CD14-positive monocyte (primary cell): ENCODE measurements around the gene SRCIN1. TPM values are rescaled to one million over a fixed set of nuclear protein-coding genes. Genes with fewer than 3 reads are reported as not detected.

ENCODE experiments used
- DNase-seq, 3 donors: peaks; one replicate each; pipeline ENCODE4 v3.0.0-alpha.2; 2011 to 2022
- H2AFZ ChIP-seq: 2 replicates; pipeline ENCODE4 v1.6.0; 2012; ENCODE audit warnings: mild to moderate bottlenecking, low read depth, low read length, inconsistent platforms; ENCODE audit not compliant: insufficient read depth, poor library complexity, severe bottlenecking
- H3K27ac ChIP-seq, 2 donors: 1 replicate in 1 of 2; 2 replicates in 1 of 2; pipeline ENCODE4 v1.5.1; 2012 to 2013; ENCODE audit warnings: low read length in 2 of 2, control low read depth in 1 of 2, inconsistent platforms in 1 of 2, low read depth in 1 of 2, mild to moderate bottlenecking in 1 of 2
- H3K27me3 ChIP-seq, 2 donors: one replicate each; pipeline versions ENCODE4 v1.6.0 to v1.6.1; 2011 to 2013; ENCODE audit warnings: low read length in 2 of 2; ENCODE audit not compliant: control insufficient read depth in 2 of 2, insufficient read depth in 2 of 2
- H3K36me3 ChIP-seq, 2 donors: replicated peaks in 1 of 2; 1 replicate in 1 of 2; 2 replicates in 1 of 2; pipeline versions ENCODE4 v1.5.1 to v1.6.1; 2012 to 2013; ENCODE audit warnings: low read length in 2 of 2, control low read depth in 1 of 2, inconsistent platforms in 1 of 2, mild to moderate bottlenecking in 1 of 2; ENCODE audit not compliant: insufficient read depth in 2 of 2, control insufficient read depth in 1 of 2
- H3K4me1 ChIP-seq, 2 donors: 1 replicate in 1 of 2; 2 replicates in 1 of 2; pipeline versions ENCODE4 v1.5.1 to v1.6.1; 2012 to 2013; ENCODE audit warnings: low read length in 2 of 2, control low read depth in 1 of 2, inconsistent platforms in 1 of 2, mild to moderate bottlenecking in 1 of 2, moderate library complexity in 1 of 2; ENCODE audit not compliant: insufficient read depth in 2 of 2, control insufficient read depth in 1 of 2
- H3K4me2 ChIP-seq: replicated peaks from 2 replicates; pipeline ENCODE3; 2012; ENCODE audit warnings: low read length, moderate library complexity, mild to moderate bottlenecking; ENCODE audit not compliant: poor library complexity, severe bottlenecking; ENCODE audit errors: extremely low read depth
- H3K4me3 ChIP-seq, 3 experiments: fragments of 200-600 bp in 1 of 3; sonication (generic) in 1 of 3; replicated peaks in 1 of 3; 1 replicate in 2 of 3; 2 replicates in 1 of 3; pipeline ENCODE4 v1.5.1; 2011 to 2013; ENCODE audit warnings: low read length in 3 of 3, mild to moderate bottlenecking in 3 of 3, control low read depth in 2 of 3, low read depth in 2 of 3, inconsistent platforms in 1 of 3, moderate library complexity in 1 of 3
- H3K79me2 ChIP-seq: 2 replicates; pipeline ENCODE4 v1.6.0; 2012; ENCODE audit warnings: mild to moderate bottlenecking, control low read depth, inconsistent platforms, low read length, moderate library complexity; ENCODE audit not compliant: insufficient read depth
- H3K9ac ChIP-seq: 2 replicates; pipeline ENCODE4 v1.6.0; 2017; ENCODE audit warnings: low read length, mild to moderate bottlenecking; ENCODE audit not compliant: insufficient read depth, poor library complexity, severe bottlenecking
- H3K9me3 ChIP-seq, 2 donors: replicated peaks in 1 of 2; 1 replicate in 1 of 2; 2 replicates in 1 of 2; pipeline versions ENCODE4 v1.5.1 to v1.6.1; 2012 to 2013; ENCODE audit warnings: low read length in 2 of 2, control low read depth in 1 of 2; ENCODE audit not compliant: control insufficient read depth in 1 of 2, insufficient read depth in 1 of 2
- H4K20me1 ChIP-seq: 2 replicates; pipeline ENCODE4 v1.6.0; 2012; ENCODE audit warnings: mild to moderate bottlenecking, low read length, control low read depth, moderate library complexity; ENCODE audit not compliant: insufficient read depth
- H3K27ac Mint-ChIP-seq, 7 donors: one replicate each; pipeline ENCODE4 v1.8.0; 2020; ENCODE audit warnings: mild to moderate bottlenecking in 7 of 7, mixed read lengths in 7 of 7, moderate library complexity in 6 of 7, inconsistent platforms in 2 of 7
- H3K27me3 Mint-ChIP-seq, 3 donors: one replicate each; pipeline ENCODE4 v1.8.0; 2021 to 2022; ENCODE audit warnings: low read depth in 3 of 3, mild to moderate bottlenecking in 3 of 3, mixed read lengths in 3 of 3, moderate library complexity in 3 of 3, inconsistent platforms in 1 of 3
- H3K36me3 Mint-ChIP-seq, 2 donors: one replicate each; pipeline ENCODE4 v1.8.0; 2020; ENCODE audit warnings: mixed read lengths in 2 of 2, inconsistent platforms in 1 of 2, mild to moderate bottlenecking in 1 of 2
- H3K4me1 Mint-ChIP-seq: one replicate; pipeline ENCODE4 v1.8.0; 2020; ENCODE audit warnings: mild to moderate bottlenecking, mixed read lengths
- H3K4me3 Mint-ChIP-seq, 2 donors: one replicate each; pipeline ENCODE4 v1.8.0; 2020; ENCODE audit warnings: mild to moderate bottlenecking in 2 of 2, mixed read lengths in 2 of 2, moderate library complexity in 1 of 2
- H3K9me3 Mint-ChIP-seq, 7 donors: one replicate each; pipeline ENCODE4 v1.8.0; 2020 to 2022; ENCODE audit warnings: mixed read lengths in 7 of 7, mild to moderate bottlenecking in 6 of 7, moderate library complexity in 6 of 7, inconsistent platforms in 2 of 7
- WGBS: methylation state at CpG from one replicate; pipeline ENCODE4 v1.1.5; 2013; ENCODE audit warnings: missing lambda C conversion rate; ENCODE audit not compliant: insufficient coverage; 5-methylcytosine and 5-hydroxymethylcytosine counted together
- intact Hi-C, 2 donors: fragments of 100-400 bp; cut with micrococcal nuclease; formaldehyde crosslinking; loops; one replicate each; pipeline versions ENCODE4 v1.15.0 to v1.15.1; 2023
- polyA plus RNA-seq, 3 donors: library from polyadenylated mRNA; depleted of rRNA in 1 of 3; unstranded in 2 of 3; stranded (reverse) in 1 of 3; fragments of 300-500 nt in 2 of 3; fragments of >200 nt in 1 of 3; fragmentation: Illumina TruSeq in 2 of 3; gene quantifications; 1 replicate in 2 of 3; 2 replicates in 1 of 3; pipeline ENCODE4 v1.2.3, GENCODE V29; 2012 to 2021
- TF ChIP-seq, protein P1 (sequence below): fragments of 200-600 bp; IDR thresholded peaks from one replicate; pipeline ENCODE4 v1.8.0; 2022; ENCODE audit warnings: antibody characterized with exemption, mild to moderate bottlenecking

SRCIN1 gene
- polyA plus RNA-seq, 3 donors, result 0.01 TPM; not detected in 2

DNA sequence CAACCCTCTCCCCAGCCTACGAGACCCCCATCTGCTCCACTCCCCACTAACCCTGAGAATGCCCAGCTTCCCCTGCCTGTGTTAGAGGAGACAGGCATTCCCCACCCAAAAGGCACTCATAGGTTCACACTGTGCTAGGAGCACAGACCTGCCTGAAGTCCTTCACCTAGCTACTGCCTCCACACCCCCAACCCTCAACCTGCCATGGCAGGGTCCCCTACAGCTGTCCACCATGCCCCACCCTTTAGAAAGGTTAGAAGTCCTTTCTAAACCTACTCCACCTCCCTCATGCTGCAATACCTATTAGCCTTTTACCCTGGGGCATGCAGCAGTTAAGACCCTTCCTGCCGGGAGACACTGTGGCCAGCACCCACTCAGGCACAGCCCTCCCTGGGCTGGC, 9.1 kb downstream of the SRCIN1 start:
- Histone ChIP-seq H3K27ac (no peak overlapping the region), H3K36me3 (no peaks in the 10 kb centered on the region), H2AFZ (no peak overlapping the region), H3K9ac (no peak overlapping the region), H3K79me2 (no peaks in the 10 kb centered on the region), H3K4me3 (no peak overlapping the region), H4K20me1 (peaks cover 18% of the 10 kb centered on the region), H3K27me3 (peaks cover 77 to 95% of the 10 kb centered on the region in 2 donors), H3K9me3 (peaks cover 4 to 13% of the 10 kb centered on the region in 2 donors), H3K4me2 (no peak overlapping the region), H3K4me1 (peaks cover 8 to 10% of the 10 kb centered on the region in 2 donors)
- Mint-ChIP-seq H3K27ac (no peak overlapping the region), H3K27me3 (peaks cover 93 to 99% (median 99%) of the 10 kb centered on the region in 3 donors), H3K4me1 (peaks cover 13% of the 10 kb centered on the region), H3K9me3 (peaks cover under 1 to 24% (median 12%) of the 10 kb centered on the region in 7 donors), H3K36me3 (no peaks in the 10 kb centered on the region), H3K4me3 (peak overlapping the region in 1 of 2 donors; percentile 75)
- WGBS, result 71% methylated on average over 2 of the region's 2 CpGs
- TF ChIP-seq, protein P1, sequence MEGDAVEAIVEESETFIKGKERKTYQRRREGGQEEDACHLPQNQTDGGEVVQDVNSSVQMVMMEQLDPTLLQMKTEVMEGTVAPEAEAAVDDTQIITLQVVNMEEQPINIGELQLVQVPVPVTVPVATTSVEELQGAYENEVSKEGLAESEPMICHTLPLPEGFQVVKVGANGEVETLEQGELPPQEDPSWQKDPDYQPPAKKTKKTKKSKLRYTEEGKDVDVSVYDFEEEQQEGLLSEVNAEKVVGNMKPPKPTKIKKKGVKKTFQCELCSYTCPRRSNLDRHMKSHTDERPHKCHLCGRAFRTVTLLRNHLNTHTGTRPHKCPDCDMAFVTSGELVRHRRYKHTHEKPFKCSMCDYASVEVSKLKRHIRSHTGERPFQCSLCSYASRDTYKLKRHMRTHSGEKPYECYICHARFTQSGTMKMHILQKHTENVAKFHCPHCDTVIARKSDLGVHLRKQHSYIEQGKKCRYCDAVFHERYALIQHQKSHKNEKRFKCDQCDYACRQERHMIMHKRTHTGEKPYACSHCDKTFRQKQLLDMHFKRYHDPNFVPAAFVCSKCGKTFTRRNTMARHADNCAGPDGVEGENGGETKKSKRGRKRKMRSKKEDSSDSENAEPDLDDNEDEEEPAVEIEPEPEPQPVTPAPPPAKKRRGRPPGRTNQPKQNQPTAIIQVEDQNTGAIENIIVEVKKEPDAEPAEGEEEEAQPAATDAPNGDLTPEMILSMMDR, result no peak
- DNase-seq, result no peak
- intact Hi-C loops, result no loop called here

DNA sequence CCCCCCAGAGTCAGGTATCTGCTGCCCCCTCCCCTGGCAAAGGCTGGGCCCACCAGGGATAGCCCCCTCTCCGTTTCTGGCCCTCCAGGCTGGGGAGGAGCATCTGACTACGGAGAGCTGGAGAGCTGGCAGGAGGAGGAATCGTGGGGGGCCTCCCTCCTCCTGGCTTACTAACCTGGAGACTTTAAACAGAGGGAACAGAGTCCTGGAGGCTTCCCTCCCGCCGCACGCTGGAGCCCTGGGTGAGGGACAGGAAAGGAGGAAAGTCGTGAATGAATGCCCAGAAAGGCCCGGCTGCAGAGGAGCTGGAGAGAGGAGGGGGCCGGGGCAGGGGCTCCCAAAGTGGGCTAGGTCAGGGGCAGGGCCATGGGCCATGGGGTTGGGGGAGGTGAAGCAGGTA, 9.9 kb downstream of the SRCIN1 start:
- H3K36me3 ChIP-seq, result no peaks in the 10 kb centered on the region
- peaks cover 15 to 18% of the 10 kb centered on the region in 2 donors for H3K4me1 ChIP-seq
- no peak overlapping the region for H3K4me3 ChIP-seq
- H3K9me3 Mint-ChIP-seq, result peaks cover 5 to 29% (median 9%) of the 10 kb centered on the region in 7 donors
- peaks cover 76 to 89% of the 10 kb centered on the region in 2 donors for H3K27me3 ChIP-seq
- H3K79me2 ChIP-seq, result no peaks in the 10 kb centered on the region
- peaks cover 11 to 13% of the 10 kb centered on the region in 2 donors for H3K9me3 ChIP-seq
- no peak overlapping the region for H2AFZ ChIP-seq
- H3K4me2 ChIP-seq, result no peak overlapping the region
- no peak overlapping the region for H3K27ac Mint-ChIP-seq
- no peak overlapping the region for H3K9ac ChIP-seq
- H3K27ac ChIP-seq, result no peak overlapping the region
- 21% methylated on average over 3 of the region's 9 CpGs for WGBS
- no peak for DNase-seq
- intact Hi-C loops, result no loop called here
- TF ChIP-seq, protein P1, result no peak
- peaks cover 86 to 99% (median 99%) of the 10 kb centered on the region in 3 donors for H3K27me3 Mint-ChIP-seq
- H4K20me1 ChIP-seq, result peaks cover 24% of the 10 kb centered on the region
- peak overlapping the region in 1 of 2 donors; percentile 75 for H3K4me3 Mint-ChIP-seq
- H3K4me1 Mint-ChIP-seq, result peaks cover 20% of the 10 kb centered on the region
- H3K36me3 Mint-ChIP-seq, result no peaks in the 10 kb centered on the region
